SK-N-SH (cell line): ENCODE data around the gene TPMT. TPM values are rescaled to one million over a fixed set of nuclear protein-coding genes. Genes with fewer than 3 reads are reported as not detected.

Experiments
- CTCF ChIA-PET: fragments of 300-600, 350-600 bp; formaldehyde crosslinking; extraction: SDS; loops from one replicate; lab custom pipeline; 2021; lab: Yijun Ruan, JAX
- POLR2A ChIA-PET: fragments of 350-600 bp; sonication (Branson Sonifier 250); formaldehyde crosslinking; extraction: SDS; loops from one replicate; lab custom pipeline; 2020; ENCODE audit warnings: antibody characterized with exemption, inconsistent platforms; lab: Yijun Ruan, JAX
- DNase-seq: peaks from one replicate; pipeline ENCODE4 v3.0.0; 2012
- H2AFZ ChIP-seq: fragments of 200-600 bp; sonication (generic); 2 replicates; pipeline ENCODE4 v1.8.1; 2016; ENCODE audit warnings: antibody characterized with exemption, mild to moderate bottlenecking, low read depth
- H3F3A ChIP-seq: fragments of 200-600 bp; sonication (generic); replicated peaks from 2 replicates; pipeline ENCODE3; 2016; ENCODE audit warnings: antibody characterized with exemption, mild to moderate bottlenecking; ENCODE audit not compliant: insufficient read depth
- H3K27ac ChIP-seq, 2 experiments: fragments of 200-500 bp in 1 of 2; fragments of 200-600 bp in 1 of 2; sonication (Bioruptor generic) in 1 of 2; sonication (generic), shearing (Covaris generic) in 1 of 2; 2 replicates each; pipeline versions ENCODE4 v1.5.1 to v1.6.1; 2014 to 2016; ENCODE audit warnings: low read depth in 2 of 2, inconsistent platforms in 1 of 2, low read length in 1 of 2, mild to moderate bottlenecking in 1 of 2, mixed read lengths in 1 of 2
- H3K27me3 ChIP-seq: fragments of 200-600 bp; sonication (generic), shearing (Covaris generic); 2 replicates; pipeline ENCODE4 v1.6.1; 2016; ENCODE audit warnings: mixed run types; ENCODE audit not compliant: insufficient read depth
- H3K36me3 ChIP-seq, 2 experiments: fragments of 200-500 bp in 1 of 2; fragments of 200-600 bp in 1 of 2; sonication (Bioruptor generic) in 1 of 2; sonication (generic) in 1 of 2; replicated peaks in 1 of 2; 2 replicates each; pipeline versions ENCODE3 to v1.5.1; 2014 to 2016; ENCODE audit warnings: low read length in 1 of 2, mild to moderate bottlenecking in 1 of 2; ENCODE audit not compliant: insufficient read depth in 2 of 2, control insufficient read depth in 1 of 2
- H3K4me1 ChIP-seq, 2 experiments: fragments of 200-500 bp in 1 of 2; fragments of 200-600 bp in 1 of 2; sonication (Bioruptor generic) in 1 of 2; sonication (generic), shearing (Covaris generic) in 1 of 2; 2 replicates each; pipeline versions ENCODE4 v1.5.1 to v1.6.1; 2014 to 2016; ENCODE audit warnings: low read depth in 1 of 2, low read length in 1 of 2, mixed run types in 1 of 2; ENCODE audit not compliant: insufficient read depth in 2 of 2, control insufficient read depth in 1 of 2
- H3K4me2 ChIP-seq: fragments of 200-600 bp; sonication (generic), shearing (Covaris generic); 2 replicates; pipeline ENCODE4 v1.6.1; 2017; ENCODE audit warnings: mixed run types
- H3K4me3 ChIP-seq, 2 experiments: fragments of 200-500 bp in 1 of 2; fragments of 200-600 bp in 1 of 2; sonication (Bioruptor generic) in 1 of 2; sonication (generic), shearing (Covaris generic) in 1 of 2; 2 replicates each; pipeline versions ENCODE4 v1.5.1 to v1.8.1; 2014 to 2016; ENCODE audit warnings: low read depth in 2 of 2, inconsistent platforms in 1 of 2, low read length in 1 of 2, mild to moderate bottlenecking in 1 of 2, mixed read lengths in 1 of 2, moderate library complexity in 1 of 2
- H3K79me2 ChIP-seq: fragments of 200-600 bp; sonication (generic); 2 replicates; pipeline ENCODE4 v1.8.1; 2017; ENCODE audit warnings: mild to moderate bottlenecking; ENCODE audit not compliant: insufficient read depth
- H3K9ac ChIP-seq: fragments of 200-600 bp; sonication (generic); 2 replicates; pipeline ENCODE4 v1.6.1; 2017; ENCODE audit warnings: mixed run types
- H3K9me2 ChIP-seq: fragments of 200-600 bp; sonication (generic); 2 replicates; pipeline ENCODE4 v1.6.1; 2017; ENCODE audit warnings: mixed run types
- H3K9me3 ChIP-seq: fragments of 200-600 bp; sonication (generic); 2 replicates; pipeline ENCODE4 v1.6.1; 2017; ENCODE audit warnings: mixed run types, mild to moderate bottlenecking, moderate library complexity
- H4K20me1 ChIP-seq: fragments of 200-600 bp; sonication (generic); 2 replicates; pipeline ENCODE4 v1.6.1; 2017; ENCODE audit warnings: mild to moderate bottlenecking, mixed run types; ENCODE audit not compliant: insufficient read depth
- CHD2 ChIP-seq: fragments of 150-350 bp; IDR thresholded peaks from 2 replicates; pipeline ENCODE4 v1.6.1; 2018; ENCODE audit warnings: low read length; ENCODE audit not compliant: partially characterized antibody
- EP300 ChIP-seq, 2 experiments: IDR thresholded peaks; 2 replicates each; pipeline versions ENCODE4 v1.4.0 to v1.6.1; 2012; ENCODE audit warnings: borderline replicate concordance in 1 of 2, low read depth in 1 of 2, low read length in 1 of 2
- EZH2phosphoT487 ChIP-seq: fragments of 200-600 bp; sonication (generic); IDR thresholded peaks from 2 replicates; pipeline ENCODE4 v1.6.1; 2017; ENCODE audit warnings: low read depth, mixed run types, mild to moderate bottlenecking, antibody characterized with exemption, moderate library complexity, borderline replicate concordance
- FOXJ3 ChIP-seq: sonication (generic); formaldehyde crosslinking; IDR thresholded peaks from 2 replicates; pipeline ENCODE4 v1.5.1; 2020; ENCODE audit warnings: mild to moderate bottlenecking, missing genetic modification reagents
- GABPA ChIP-seq: IDR thresholded peaks from 2 replicates; pipeline ENCODE4 v1.4.0; 2012; ENCODE audit warnings: low read depth, mild to moderate bottlenecking
- IRF3 ChIP-seq: fragments of 150-350 bp; IDR thresholded peaks from 2 replicates; pipeline ENCODE4 v1.6.1; 2016; ENCODE audit warnings: mild to moderate bottlenecking, low read depth, low read length
- MAX ChIP-seq: IDR thresholded peaks from 2 replicates; pipeline ENCODE4 v1.4.0; 2012; ENCODE audit warnings: low read depth
- MXI1 ChIP-seq: IDR thresholded peaks from 2 replicates; pipeline ENCODE4 v1.6.1; 2012; ENCODE audit warnings: mild to moderate bottlenecking, low read depth, low read length, improper control_type of control experiment
- NRF1 ChIP-seq: IDR thresholded peaks from 2 replicates; pipeline ENCODE4 v1.6.1; 2012; ENCODE audit warnings: low read depth, mild to moderate bottlenecking, low read length
- RAD21 ChIP-seq: IDR thresholded peaks from 2 replicates; pipeline ENCODE4 v1.6.1; 2012; ENCODE audit warnings: mild to moderate bottlenecking, low read length
- REST ChIP-seq: IDR thresholded peaks from 2 replicates; pipeline ENCODE4 v1.6.1; 2012; ENCODE audit warnings: mild to moderate bottlenecking, low read depth, low read length, moderate library complexity
- SMC3 ChIP-seq: IDR thresholded peaks from 2 replicates; pipeline ENCODE4 v1.6.1; 2012; ENCODE audit warnings: low read depth, low read length, improper control_type of control experiment
- TCF12 ChIP-seq: IDR thresholded peaks from 2 replicates; pipeline ENCODE4 v1.4.0; 2012
- TEAD4 ChIP-seq: IDR thresholded peaks from 2 replicates; pipeline ENCODE4 v1.4.0; 2012; ENCODE audit warnings: mild to moderate bottlenecking, borderline replicate concordance; ENCODE audit not compliant: insufficient read depth
- YY1 ChIP-seq: IDR thresholded peaks from 2 replicates; pipeline ENCODE4 v1.4.0; 2012; ENCODE audit warnings: low read depth, mild to moderate bottlenecking
- polyA plus RNA-seq, 3 experiments: library from polyadenylated mRNA; depleted of rRNA; stranded (reverse); fragments of >200 nt; gene quantifications; 2 replicates each; pipeline ENCODE4 v1.2.3, GENCODE V29; 2012

Gene TPMT
- polyA plus RNA-seq, 1 of the 3 experiments (the other 2 are of a cell fraction), result 8.1 TPM

- Histone ChIP-seq H3K9ac (no peak overlapping the region; the same call in 1 of the 2 replicates), H3K4me3 (no peak overlapping the region), H3F3A (peaks cover 20% of the 10 kb centered on the region), H3K4me1 (peaks cover 15 to 19% of the 10 kb centered on the region in 2 experiments; a peak in 3 of 4 replicates), H3K9me2 (no peaks in the 10 kb centered on the region), H3K36me3 (peaks cover 0 to 2% of the 10 kb centered on the region in 2 experiments), H3K9me3 (no peaks in the 10 kb centered on the region), H3K79me2 (peaks cover 8% of the 10 kb centered on the region; the same call in 1 of the 2 replicates), H3K27me3 (no peaks in the 10 kb centered on the region), H3K27ac (peak overlapping the region in 1 of 2 experiments; percentile 6; a peak in 1 of 4 replicates), H2AFZ (no peak overlapping the region), H4K20me1 (no peaks in the 10 kb centered on the region), H3K4me2 (peak overlapping the region; percentile 89)
- DNase-seq, result no peak
- TF ChIP-seq NRF1, result no peak
- TF ChIP-seq EP300 (IDR thresholded peaks at IDR 0.05; ENCODE audit: borderline replicate concordance in 1 of 2, low read depth in 1 of 2, low read length in 1 of 2), result no peak
- no peak for TF ChIP-seq EZH2phosphoT487
- no peak for TF ChIP-seq YY1
- TF ChIP-seq SMC3, result no peak
- TF ChIP-seq MXI1, result no peak
- no peak for TF ChIP-seq MAX
- no peak for TF ChIP-seq REST
- TF ChIP-seq GABPA, result no peak
- TF ChIP-seq CHD2, result no peak
- TF ChIP-seq RAD21, result no peak
- TF ChIP-seq TEAD4, result no peak
- TF ChIP-seq IRF3, result no peak
- no peak for TF ChIP-seq FOXJ3 (CRISPR knock-in tag)
- TF ChIP-seq TCF12, result no peak
- ChIA-PET POLR2A (no interaction called here), CTCF (no interaction called here)
These were observed 1.6 kb downstream of the TPMT start for GRCh38 chr6:18153311-18153703.
